Endodermal cell (in vitro differentiated cells): ENCODE data around the gene PYGM. TPM values are rescaled to one million over a fixed set of nuclear protein-coding genes. Genes with fewer than 3 reads are reported as not detected.

Source experiments
- DNase-seq: peaks from one replicate; pipeline ENCODE4 v3.0.0-alpha.2; 2017
- H3K27ac ChIP-seq: 2 replicates; pipeline ENCODE4 v1.5.1; 2013; ENCODE audit warnings: mild to moderate bottlenecking, low read depth, low read length, moderate library complexity
- H3K27me3 ChIP-seq: 2 replicates; pipeline ENCODE4 v1.6.1; 2013; ENCODE audit warnings: mild to moderate bottlenecking, low read length, moderate library complexity; ENCODE audit not compliant: insufficient read depth, control insufficient read depth, poor library complexity, severe bottlenecking
- H3K36me3 ChIP-seq: 2 replicates; pipeline ENCODE4 v1.7.0; 2013; ENCODE audit warnings: mild to moderate bottlenecking, low read length, moderate library complexity; ENCODE audit not compliant: control insufficient read depth, insufficient read depth
- H3K4me1 ChIP-seq: one replicate; pipeline ENCODE4 v1.7.0; 2013; ENCODE audit warnings: low read length; ENCODE audit not compliant: control insufficient read depth, insufficient read depth
- H3K4me3 ChIP-seq: 2 replicates; pipeline ENCODE4 v1.5.1; 2013; ENCODE audit warnings: mild to moderate bottlenecking, low read length, moderate library complexity
- H3K9ac ChIP-seq: 2 replicates; pipeline ENCODE4 v1.6.1; 2013; ENCODE audit warnings: mild to moderate bottlenecking, low read length, moderate library complexity; ENCODE audit not compliant: poor library complexity, severe bottlenecking; ENCODE audit errors: extremely low read depth
- H3K9me3 ChIP-seq: 2 replicates; pipeline ENCODE4 v1.6.1; 2013; ENCODE audit warnings: mild to moderate bottlenecking, low read length, moderate library complexity; ENCODE audit not compliant: control insufficient read depth
- H3K27ac Mint-ChIP-seq: 2 replicates; pipeline ENCODE4 v1.8.0; 2020; ENCODE audit warnings: mixed read lengths
- H3K27me3 Mint-ChIP-seq: 2 replicates; pipeline ENCODE4 v1.8.0; 2021; ENCODE audit warnings: mild to moderate bottlenecking, mixed read lengths; ENCODE audit not compliant: insufficient read depth
- H3K36me3 Mint-ChIP-seq: 2 replicates; pipeline ENCODE4 v1.8.0; 2020; ENCODE audit warnings: low read depth, mixed read lengths
- H3K4me1 Mint-ChIP-seq: 2 replicates; pipeline ENCODE4 v1.8.0; 2020; ENCODE audit warnings: mixed read lengths
- H3K4me3 Mint-ChIP-seq: 2 replicates; pipeline ENCODE4 v1.8.0; 2020; ENCODE audit warnings: mild to moderate bottlenecking, moderate library complexity, mixed read lengths
- H3K9me3 Mint-ChIP-seq: 2 replicates; pipeline ENCODE4 v1.8.0; 2020; ENCODE audit warnings: mild to moderate bottlenecking, mixed read lengths
- WGBS, 2 experiments: methylation state at CpG; one replicate each; pipeline versions ENCODE4 v1.1.5 to v1.1.7; 2013; ENCODE audit warnings: missing lambda C conversion rate in 2 of 2, mixed read lengths in 1 of 2; ENCODE audit not compliant: insufficient coverage in 1 of 2, insufficient read length in 1 of 2; 5-methylcytosine and 5-hydroxymethylcytosine counted together
- total RNA-seq, 2 donors: library from RNA; stranded (reverse); fragmentation: NEBNext Ultra II Directional in 1 of 2; extraction: Animal tissue kit (Norgen Biotek cat#: 25700) in 1 of 2; gene quantifications; 2 replicates in 1 of 2; 3 replicates in 1 of 2; pipeline ENCODE4 v1.2.1, GENCODE V29; 2021
- TF ChIP-seq, protein P1 (sequence below): fragments of 200-600 bp; sonication (generic); conservative IDR thresholded peaks from 2 replicates; pipeline ENCODE4 v1.5.0; 2021; ENCODE audit warnings: antibody characterized with exemption, mild to moderate bottlenecking

PYGM gene
- total RNA-seq, 2 donors from 2014 or later = 1.1 to 1.2 TPM

DNA sequence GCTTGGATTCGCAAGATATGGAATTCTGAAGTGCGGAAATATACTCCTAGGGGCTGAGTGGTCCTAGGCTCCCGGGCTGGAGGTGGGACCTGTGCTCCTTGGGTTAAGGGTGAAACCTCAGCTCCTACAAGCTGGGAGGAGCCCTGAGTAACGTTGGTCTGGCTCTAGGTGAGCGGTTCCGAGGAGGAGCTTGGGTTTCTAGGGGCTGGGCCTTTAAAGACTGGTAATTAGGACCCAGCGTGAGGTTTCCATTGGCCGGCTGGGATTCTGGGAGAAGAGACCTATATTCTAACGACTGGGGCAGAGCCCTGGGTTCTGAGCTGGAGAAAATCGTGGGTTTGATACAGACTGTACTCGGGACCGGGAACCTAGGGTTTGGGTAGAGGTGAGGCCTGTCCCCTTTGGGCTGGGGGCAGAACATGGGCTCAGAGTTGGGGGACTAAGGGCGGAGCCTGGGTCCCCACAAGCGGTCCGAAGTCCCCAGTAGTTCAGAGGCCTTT is 44.1 kb upstream of the PYGM start:
- peak overlapping the region; percentile 76 for H3K4me3 Mint-ChIP-seq
- peak overlapping the region; percentile 96 for H3K27ac Mint-ChIP-seq
- no peaks in the 10 kb centered on the region for H3K9me3 ChIP-seq
- H3K27ac ChIP-seq = peak overlapping the region; percentile 42
- no peaks in the 10 kb centered on the region for H3K9me3 Mint-ChIP-seq
- peak overlapping the region; percentile 71 for H3K9ac ChIP-seq
- H3K36me3 ChIP-seq = peaks cover 31% of the 10 kb centered on the region
- peaks cover 8% of the 10 kb centered on the region for H3K4me1 Mint-ChIP-seq
- H3K4me3 ChIP-seq = peak overlapping the region; percentile 86
- peak; percentile 87 for DNase-seq
- H3K27me3 ChIP-seq = no peaks in the 10 kb centered on the region
- no peaks in the 10 kb centered on the region for H3K27me3 Mint-ChIP-seq
- TF ChIP-seq, protein P1, sequence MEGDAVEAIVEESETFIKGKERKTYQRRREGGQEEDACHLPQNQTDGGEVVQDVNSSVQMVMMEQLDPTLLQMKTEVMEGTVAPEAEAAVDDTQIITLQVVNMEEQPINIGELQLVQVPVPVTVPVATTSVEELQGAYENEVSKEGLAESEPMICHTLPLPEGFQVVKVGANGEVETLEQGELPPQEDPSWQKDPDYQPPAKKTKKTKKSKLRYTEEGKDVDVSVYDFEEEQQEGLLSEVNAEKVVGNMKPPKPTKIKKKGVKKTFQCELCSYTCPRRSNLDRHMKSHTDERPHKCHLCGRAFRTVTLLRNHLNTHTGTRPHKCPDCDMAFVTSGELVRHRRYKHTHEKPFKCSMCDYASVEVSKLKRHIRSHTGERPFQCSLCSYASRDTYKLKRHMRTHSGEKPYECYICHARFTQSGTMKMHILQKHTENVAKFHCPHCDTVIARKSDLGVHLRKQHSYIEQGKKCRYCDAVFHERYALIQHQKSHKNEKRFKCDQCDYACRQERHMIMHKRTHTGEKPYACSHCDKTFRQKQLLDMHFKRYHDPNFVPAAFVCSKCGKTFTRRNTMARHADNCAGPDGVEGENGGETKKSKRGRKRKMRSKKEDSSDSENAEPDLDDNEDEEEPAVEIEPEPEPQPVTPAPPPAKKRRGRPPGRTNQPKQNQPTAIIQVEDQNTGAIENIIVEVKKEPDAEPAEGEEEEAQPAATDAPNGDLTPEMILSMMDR = no peak
- H3K4me1 ChIP-seq = no peaks in the 10 kb centered on the region
- H3K36me3 Mint-ChIP-seq = peaks cover 22% of the 10 kb centered on the region
- 38 to 54% methylated on average over 11 to 15 of the region's 15 CpGs for WGBS, 2 experiments

DNA sequence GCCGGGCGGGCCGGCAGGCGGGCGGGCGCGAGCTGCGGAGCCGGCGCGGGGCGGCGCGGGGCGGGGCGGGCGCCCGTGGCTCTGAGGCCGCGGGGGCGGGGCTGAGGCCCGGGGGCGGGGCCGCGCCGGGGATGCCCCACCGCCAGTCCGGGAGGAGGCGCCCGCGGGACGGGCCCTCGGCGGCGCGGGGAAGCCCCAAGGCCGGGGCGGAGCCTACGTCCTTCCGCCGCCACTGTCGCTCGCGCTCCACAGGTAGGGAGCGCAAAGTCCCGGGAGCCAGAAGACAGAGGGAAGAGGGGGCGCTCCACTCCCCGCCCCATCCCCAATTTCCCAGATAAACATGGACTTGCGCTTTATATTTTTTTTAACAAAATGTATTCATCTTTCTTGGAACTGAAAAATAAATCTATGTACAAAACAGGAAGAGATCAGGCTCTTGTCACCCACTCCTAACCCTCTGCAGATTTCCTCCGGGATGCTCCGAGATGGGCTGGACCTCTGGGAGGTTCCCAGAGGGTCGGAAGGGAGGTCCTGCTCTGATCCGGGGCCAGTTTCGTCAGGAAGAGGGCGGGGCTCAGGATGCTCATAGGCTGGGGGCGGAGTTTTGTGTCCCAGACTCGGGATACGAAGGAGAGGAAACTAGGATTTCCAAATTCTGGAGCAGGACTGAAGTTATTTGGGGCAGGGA is 43.5 kb upstream of the PYGM start, which contains the start of gene MAP4K2:
Gene MAP4K2, minus strand, starts transcription at position 57 of the 688 bp plus-strand sequence. CDS start 65 bp downstream, outside the sequence.
- H3K27me3 Mint-ChIP-seq = no peaks in the 10 kb centered on the region
- peaks cover 21% of the 10 kb centered on the region for H3K36me3 Mint-ChIP-seq
- H3K9me3 ChIP-seq = no peaks in the 10 kb centered on the region
- H3K4me1 Mint-ChIP-seq = peaks cover 8% of the 10 kb centered on the region
- peaks cover 31% of the 10 kb centered on the region for H3K36me3 ChIP-seq
- H3K9me3 Mint-ChIP-seq = no peaks in the 10 kb centered on the region
- peak within 1 kb of the TSS; percentile 71 for H3K9ac ChIP-seq
- no peaks in the 10 kb centered on the region for H3K27me3 ChIP-seq
- peak; percentile 94 for DNase-seq
- H3K27ac ChIP-seq = peak within 1 kb of the TSS; percentile 42
- H3K4me3 ChIP-seq = peak within 1 kb of the TSS; percentile 86
- H3K27ac Mint-ChIP-seq = peak within 1 kb of the TSS; percentile 96
- TF ChIP-seq, protein P1 = peak; percentile 49
- H3K4me3 Mint-ChIP-seq = peak within 1 kb of the TSS; percentile 76
- H3K4me1 ChIP-seq = no peaks in the 10 kb centered on the region
- WGBS, 2 experiments = 0 to 2% methylated on average over 26 to 55 of the region's 58 CpGs

DNA sequence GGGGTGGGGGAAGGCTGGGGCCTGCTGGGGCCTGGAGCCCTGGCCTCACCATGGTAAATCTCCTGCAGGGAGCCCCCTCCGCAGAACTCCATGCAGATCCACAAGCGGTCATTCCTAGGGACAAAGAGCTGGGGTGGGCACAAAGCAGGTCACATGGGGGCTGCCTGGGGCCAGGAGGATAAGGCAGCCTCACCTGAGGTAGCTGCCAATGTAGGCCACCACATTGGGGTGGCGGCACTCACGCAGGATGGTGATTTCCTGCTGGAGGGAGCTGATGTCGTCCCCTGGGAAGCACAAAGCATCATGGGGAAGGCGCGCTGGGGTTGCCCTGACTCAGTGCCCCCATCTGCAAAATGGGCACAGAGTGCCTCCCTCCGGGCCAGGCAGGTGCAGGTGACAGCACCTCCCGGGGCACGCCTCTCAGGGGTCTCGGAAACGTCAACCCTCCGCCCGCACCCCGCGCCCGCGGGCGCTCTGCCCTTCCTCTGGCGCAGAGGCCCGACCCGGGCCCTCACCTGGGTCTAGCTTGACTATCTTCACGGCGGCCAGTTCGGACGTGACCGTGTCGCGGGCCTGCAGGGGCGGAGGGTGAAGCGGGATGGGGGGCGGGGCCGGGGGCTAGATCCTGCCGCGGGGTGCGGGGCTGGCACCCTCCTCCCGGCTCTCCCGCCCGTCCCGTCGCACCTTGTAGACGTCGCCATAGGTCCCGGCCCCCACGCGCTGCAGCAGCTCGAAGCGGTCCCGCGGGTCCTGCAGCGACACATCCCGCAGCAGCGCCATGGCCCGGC is 42.8 kb upstream of the PYGM start:
- DNase-seq = no peak
- Mint-ChIP-seq H3K27ac (no peak overlapping the region), H3K4me1 (peaks cover 8% of the 10 kb centered on the region), H3K9me3 (no peaks in the 10 kb centered on the region), H3K27me3 (no peaks in the 10 kb centered on the region), H3K4me3 (peak overlapping the region; percentile 76), H3K36me3 (peaks cover 18% of the 10 kb centered on the region)
- no peak overlapping the region for H3K27ac ChIP-seq
- peak overlapping the region; percentile 6 for H3K9ac ChIP-seq
- 13 to 33% methylated on average over 15 to 54 of the region's 54 CpGs for WGBS, 2 experiments
- peak overlapping the region; percentile 75 for H3K4me3 ChIP-seq
- no peaks in the 10 kb centered on the region for H3K9me3 ChIP-seq
- peaks cover 27% of the 10 kb centered on the region for H3K36me3 ChIP-seq
- H3K4me1 ChIP-seq = no peaks in the 10 kb centered on the region
- TF ChIP-seq, protein P1 = no peak
- H3K27me3 ChIP-seq = no peaks in the 10 kb centered on the region
